HepG2 (cell line): ENCODE data around the gene SLC16A5. TPM values are rescaled to one million over a fixed set of nuclear protein-coding genes. Genes with fewer than 3 reads are reported as not detected.

Experiments used
- CAMTA2 ChIP-seq: sonication (generic); formaldehyde crosslinking; IDR thresholded peaks from 2 replicates; pipeline ENCODE4 v1.4.0; 2020; ENCODE audit warnings: mild to moderate bottlenecking, missing genetic modification reagents, borderline replicate concordance
- CCDC6 ChIP-seq: sonication (generic); formaldehyde crosslinking; IDR thresholded peaks from 2 replicates; pipeline ENCODE4 v1.8.1; 2022; ENCODE audit warnings: mild to moderate bottlenecking, missing genetic modification reagents, moderate library complexity
- FOXP1 ChIP-seq, 2 experiments: fragments of 450-650 bp in 1 of 2; IDR thresholded peaks; 2 replicates each; pipeline ENCODE4 v1.6.1; 2017 to 2018; ENCODE audit warnings: antibody characterized with exemption in 1 of 2
- GABPA ChIP-seq, 2 experiments: IDR thresholded peaks; 2 replicates each; pipeline ENCODE4 v1.6.1; 2011 to 2016; ENCODE audit warnings: low read depth in 2 of 2, low read length in 1 of 2, missing biosample characterization in 1 of 2, missing genetic modification characterization in 1 of 2
- IKZF4 ChIP-seq: sonication (generic); formaldehyde crosslinking; IDR thresholded peaks from 2 replicates; pipeline ENCODE4 v1.5.1; 2020; ENCODE audit warnings: borderline replicate concordance, mild to moderate bottlenecking, low read depth, missing genetic modification reagents; ENCODE audit errors: not compliant biosample characterization
- KDM5B ChIP-seq: sonication (generic); formaldehyde crosslinking; IDR thresholded peaks from 2 replicates; pipeline ENCODE4 v1.4.0; 2020; ENCODE audit warnings: missing genetic modification reagents, mild to moderate bottlenecking, borderline replicate concordance
- MTF2 ChIP-seq: sonication (generic); formaldehyde crosslinking; IDR thresholded peaks from 2 replicates; pipeline ENCODE4 v1.5.0; 2020; ENCODE audit warnings: missing genetic modification reagents, borderline replicate concordance
- NR3C1 ChIP-seq: sonication (generic); formaldehyde crosslinking; IDR thresholded peaks from 2 replicates; pipeline ENCODE4 v1.4.0; 2020; ENCODE audit warnings: missing genetic modification reagents
- PAWR ChIP-seq: sonication (generic); formaldehyde crosslinking; IDR thresholded peaks from 2 replicates; pipeline ENCODE4 v1.4.0; 2020; ENCODE audit warnings: missing genetic modification reagents, mild to moderate bottlenecking, borderline replicate concordance
- PAX8 ChIP-seq: sonication (generic); formaldehyde crosslinking; IDR thresholded peaks from 2 replicates; pipeline ENCODE4 v1.8.0; 2022; ENCODE audit warnings: mild to moderate bottlenecking, missing genetic modification reagents, borderline replicate concordance
- RELA ChIP-seq: sonication (generic); formaldehyde crosslinking; IDR thresholded peaks from 2 replicates; pipeline ENCODE4 v1.4.0; 2020; ENCODE audit warnings: missing genetic modification reagents
- SNRNP70 ChIP-seq: fragments of 200-400 bp; formaldehyde crosslinking; IDR thresholded peaks from 2 replicates; pipeline ENCODE4 v1.6.1; 2017; ENCODE audit warnings: mild to moderate bottlenecking, low read depth, low read length, moderate library complexity
- TERF1 ChIP-seq: sonication (generic); formaldehyde crosslinking; IDR thresholded peaks from 2 replicates; pipeline ENCODE4 v1.8.0; 2022; ENCODE audit warnings: mild to moderate bottlenecking, missing genetic modification reagents, moderate library complexity
- THAP11 ChIP-seq: IDR thresholded peaks from 2 replicates; pipeline ENCODE4 v1.6.1; 2016; ENCODE audit warnings: missing biosample characterization, missing genetic modification reagents
- ZBTB7B ChIP-seq: sonication (generic); formaldehyde crosslinking; IDR thresholded peaks from 2 replicates; pipeline ENCODE4 v1.4.0; 2020; ENCODE audit warnings: missing genetic modification reagents
- ZFP37 ChIP-seq: sonication (generic); formaldehyde crosslinking; IDR thresholded peaks from 2 replicates; pipeline ENCODE4 v1.4.0; 2020; ENCODE audit warnings: missing genetic modification reagents, borderline replicate concordance
- ZNF251 ChIP-seq: sonication (generic); formaldehyde crosslinking; IDR thresholded peaks from 2 replicates; pipeline ENCODE4 v1.9.0; 2021; ENCODE audit warnings: mild to moderate bottlenecking, missing genetic modification reagents
- ZNF280B ChIP-seq: sonication (generic); formaldehyde crosslinking; IDR thresholded peaks from 2 replicates; pipeline ENCODE4 v1.5.0; 2020; ENCODE audit warnings: missing genetic modification reagents, mild to moderate bottlenecking, borderline replicate concordance
- ZNF343 ChIP-seq: sonication (generic); formaldehyde crosslinking; IDR thresholded peaks from 2 replicates; pipeline ENCODE4 v1.4.0; 2020; ENCODE audit warnings: mild to moderate bottlenecking, missing genetic modification reagents
- ZNF383 ChIP-seq: sonication (generic); formaldehyde crosslinking; IDR thresholded peaks from 2 replicates; pipeline ENCODE4 v1.4.0; 2020; ENCODE audit warnings: missing genetic modification reagents, mild to moderate bottlenecking, borderline replicate concordance
- ZNF501 ChIP-seq: sonication (generic); formaldehyde crosslinking; IDR thresholded peaks from 2 replicates; pipeline ENCODE4 v1.5.1; 2020; ENCODE audit warnings: mild to moderate bottlenecking, moderate library complexity, missing genetic modification reagents
- ZNF619 ChIP-seq: sonication (generic); formaldehyde crosslinking; IDR thresholded peaks from 2 replicates; pipeline ENCODE4 v1.4.0; 2020; ENCODE audit warnings: mild to moderate bottlenecking, missing genetic modification reagents
- ZNF629 ChIP-seq: sonication (generic); formaldehyde crosslinking; conservative IDR thresholded peaks from 2 replicates; pipeline ENCODE4 v1.5.0; 2020; ENCODE audit warnings: missing genetic modification reagents
- ZNF784 ChIP-seq: sonication (generic); formaldehyde crosslinking; IDR thresholded peaks from 2 replicates; pipeline ENCODE4 v1.5.1; 2020; ENCODE audit warnings: missing genetic modification reagents, mild to moderate bottlenecking, borderline replicate concordance
- polyA plus RNA-seq, 8 experiments: library from polyadenylated mRNA; depleted of rRNA in 3 of 8; stranded (reverse) in 7 of 8; unstranded in 1 of 8; fragments of >200 nt; fragmentation: Illumina TruSeq in 4 of 8; extraction: Trizol in 4 of 8; gene quantifications; 2 replicates each; pipeline versions ENCODE4 v1.2.1 to v1.2.3, GENCODE V29; 2011 to 2016; ENCODE audit warnings: low read depth in 4 of 8, missing spikeins in 1 of 8, mixed read lengths in 1 of 8; ENCODE audit not compliant: insufficient read depth in 1 of 8
- total RNA-seq, 5 experiments: library from RNA; depleted of rRNA; stranded (reverse); fragments of >200 nt; fragmentation: Illumina TruSeq; extraction: Trizol; gene quantifications; 2 replicates each; pipeline ENCODE4 v1.2.3, GENCODE V29; 2016; ENCODE audit warnings: low read depth in 1 of 5
- TF ChIP-seq, protein P1 (sequence below): sonication (generic); formaldehyde crosslinking; IDR thresholded peaks from 2 replicates; pipeline ENCODE4 v1.8.1; 2023; ENCODE audit warnings: mild to moderate bottlenecking, missing genetic modification reagents

SLC16A5 gene
- total and polyA plus RNA-seq, 2 of the 13 experiments (the other 11 are each of a cell fraction or from before 2014, with no cell fraction given): 0.69 to 5.6 TPM

DNA sequence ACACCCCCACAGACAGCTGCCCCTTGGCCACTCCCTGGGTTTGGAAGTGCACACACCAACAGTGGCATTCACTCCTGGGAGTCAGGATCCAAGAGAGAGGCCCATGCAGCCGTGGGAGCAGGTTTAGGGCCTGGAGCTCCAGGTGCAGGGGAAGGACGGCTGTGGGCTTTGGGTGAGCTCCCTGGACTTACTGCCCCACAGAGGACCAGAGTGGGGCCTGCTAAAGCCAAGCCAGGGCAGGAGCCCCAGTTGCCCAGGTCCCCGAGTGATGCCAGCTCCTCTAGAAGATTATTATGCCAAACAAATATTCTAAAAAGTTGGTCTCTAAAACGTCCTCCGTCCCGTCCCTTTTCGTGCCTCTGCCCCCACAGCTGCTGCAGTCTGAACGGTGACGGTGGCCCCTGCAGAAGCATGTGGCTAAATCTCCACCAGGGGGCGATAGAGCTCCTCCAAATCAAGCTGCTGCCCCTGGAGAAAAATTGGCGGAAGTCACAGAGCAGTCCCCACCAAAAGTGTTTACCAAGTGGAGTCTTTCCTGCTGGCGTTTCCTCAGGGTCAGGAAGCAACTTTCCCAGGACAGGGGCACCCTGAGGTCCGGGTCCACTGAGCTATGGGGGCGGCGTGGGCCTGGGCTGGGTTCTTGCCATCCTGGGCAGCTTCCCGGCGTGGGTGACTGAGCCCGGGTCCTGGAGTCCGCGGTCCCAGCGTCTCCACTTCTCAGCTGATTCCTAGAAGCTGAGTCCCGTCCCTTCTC lies 26.2 kb downstream of the SLC16A5 start (continued):
- TF ChIP-seq IKZF4 (CRISPR knock-in tag) (no peak), PAWR (no peak), ZNF629 (CRISPR knock-in tag) (no peak; the same call in 1 of the 2 replicates), TERF1 (CRISPR knock-in tag) (no peak), THAP11 (CRISPR knock-in tag) (peak; percentile 60), ZFP37 (CRISPR knock-in tag) (no peak), PAX8 (0 out of 2 replicates have a peak, but pooled peaks have one; percentile 63), ZNF501 (CRISPR knock-in tag) (peak; percentile 82; the same call in 1 of the 2 replicates), ZNF343 (CRISPR knock-in tag) (0 out of 2 replicates have a peak, but pooled peaks have one; percentile 35), GABPA (IDR thresholded peaks at IDR 0.05; ENCODE audit: low read depth, low read length) (no peak), GABPA (CRISPR knock-in tag; IDR thresholded peaks at IDR 0.05; ENCODE audit: low read depth) (peak; percentile 70), MTF2 (CRISPR knock-in tag) (no peak), ZBTB7B (peak; percentile 59; the same call in 1 of the 2 replicates), ZNF251 (no peak), CAMTA2 (CRISPR knock-in tag) (0 out of 2 replicates have a peak, but pooled peaks have one; percentile 77), RELA (no peak), KDM5B (CRISPR knock-in tag) (0 out of 2 replicates have a peak, but pooled peaks have one; percentile 29), ZNF784 (CRISPR knock-in tag) (no peak), NR3C1 (CRISPR knock-in tag) (no peak), ZNF280B (CRISPR knock-in tag) (peak; percentile 66), ZNF383 (CRISPR knock-in tag) (peak; percentile 91; the same call in 1 of the 2 replicates), SNRNP70 (no peak), FOXP1 (IDR thresholded peaks at IDR 0.05) (no peak), FOXP1 (CRISPR knock-in tag; IDR thresholded peaks at IDR 0.05) (peak; percentile 27; the same call in 1 of the 2 replicates), ZNF619 (CRISPR knock-in tag) (no peak), CCDC6 (CRISPR knock-in tag) (no peak)
- TF ChIP-seq, protein P1, sequence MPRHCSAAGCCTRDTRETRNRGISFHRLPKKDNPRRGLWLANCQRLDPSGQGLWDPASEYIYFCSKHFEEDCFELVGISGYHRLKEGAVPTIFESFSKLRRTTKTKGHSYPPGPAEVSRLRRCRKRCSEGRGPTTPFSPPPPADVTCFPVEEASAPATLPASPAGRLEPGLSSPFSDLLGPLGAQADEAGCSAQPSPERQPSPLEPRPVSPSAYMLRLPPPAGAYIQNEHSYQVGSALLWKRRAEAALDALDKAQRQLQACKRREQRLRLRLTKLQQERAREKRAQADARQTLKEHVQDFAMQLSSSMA (CRISPR knock-in tag): no peak
